ENCODE measurements around the gene CCDC6.

DNA sequence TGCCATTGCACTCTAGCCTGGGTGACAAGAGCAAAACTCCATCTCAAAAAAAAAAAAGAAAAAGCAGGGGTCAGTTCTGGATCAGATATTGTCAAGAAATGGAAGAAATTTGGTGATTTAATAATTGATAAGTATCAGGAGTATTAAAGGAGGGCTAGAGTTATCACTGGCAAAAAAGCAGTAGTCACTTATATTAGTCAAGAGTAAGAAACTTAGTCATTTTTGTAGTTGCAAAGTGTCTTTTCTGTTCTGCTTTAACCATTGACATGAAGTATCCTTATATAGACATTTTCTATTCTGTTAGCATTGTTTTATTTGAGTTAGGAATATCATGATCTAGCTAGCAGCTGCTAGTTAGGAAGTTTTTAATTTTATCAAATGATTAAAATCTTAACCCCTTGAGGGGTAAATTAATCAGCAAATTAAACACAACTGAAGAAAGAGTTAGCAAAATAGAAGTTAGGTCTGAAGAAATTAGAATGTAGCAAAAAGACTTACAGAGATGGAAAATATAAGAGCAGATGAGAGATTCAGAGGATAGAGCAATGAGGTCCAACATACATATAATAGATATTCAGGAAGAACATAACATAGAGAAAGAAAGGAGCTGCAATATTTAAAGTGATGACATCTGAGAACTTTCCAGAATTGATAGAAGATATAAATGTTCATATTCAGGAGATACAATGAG lies 7.3 kb upstream of the CCDC6 start:
- no peak for TF ChIP-seq POLR2A (IDR thresholded peaks at IDR 0.05)
- TF ChIP-seq, protein P1, sequence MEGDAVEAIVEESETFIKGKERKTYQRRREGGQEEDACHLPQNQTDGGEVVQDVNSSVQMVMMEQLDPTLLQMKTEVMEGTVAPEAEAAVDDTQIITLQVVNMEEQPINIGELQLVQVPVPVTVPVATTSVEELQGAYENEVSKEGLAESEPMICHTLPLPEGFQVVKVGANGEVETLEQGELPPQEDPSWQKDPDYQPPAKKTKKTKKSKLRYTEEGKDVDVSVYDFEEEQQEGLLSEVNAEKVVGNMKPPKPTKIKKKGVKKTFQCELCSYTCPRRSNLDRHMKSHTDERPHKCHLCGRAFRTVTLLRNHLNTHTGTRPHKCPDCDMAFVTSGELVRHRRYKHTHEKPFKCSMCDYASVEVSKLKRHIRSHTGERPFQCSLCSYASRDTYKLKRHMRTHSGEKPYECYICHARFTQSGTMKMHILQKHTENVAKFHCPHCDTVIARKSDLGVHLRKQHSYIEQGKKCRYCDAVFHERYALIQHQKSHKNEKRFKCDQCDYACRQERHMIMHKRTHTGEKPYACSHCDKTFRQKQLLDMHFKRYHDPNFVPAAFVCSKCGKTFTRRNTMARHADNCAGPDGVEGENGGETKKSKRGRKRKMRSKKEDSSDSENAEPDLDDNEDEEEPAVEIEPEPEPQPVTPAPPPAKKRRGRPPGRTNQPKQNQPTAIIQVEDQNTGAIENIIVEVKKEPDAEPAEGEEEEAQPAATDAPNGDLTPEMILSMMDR (IDR thresholded peaks at IDR 0.05): no peak

All from testis (tissue), 2 donors.